Measurements from ENCODE around the gene MME.

DNA sequence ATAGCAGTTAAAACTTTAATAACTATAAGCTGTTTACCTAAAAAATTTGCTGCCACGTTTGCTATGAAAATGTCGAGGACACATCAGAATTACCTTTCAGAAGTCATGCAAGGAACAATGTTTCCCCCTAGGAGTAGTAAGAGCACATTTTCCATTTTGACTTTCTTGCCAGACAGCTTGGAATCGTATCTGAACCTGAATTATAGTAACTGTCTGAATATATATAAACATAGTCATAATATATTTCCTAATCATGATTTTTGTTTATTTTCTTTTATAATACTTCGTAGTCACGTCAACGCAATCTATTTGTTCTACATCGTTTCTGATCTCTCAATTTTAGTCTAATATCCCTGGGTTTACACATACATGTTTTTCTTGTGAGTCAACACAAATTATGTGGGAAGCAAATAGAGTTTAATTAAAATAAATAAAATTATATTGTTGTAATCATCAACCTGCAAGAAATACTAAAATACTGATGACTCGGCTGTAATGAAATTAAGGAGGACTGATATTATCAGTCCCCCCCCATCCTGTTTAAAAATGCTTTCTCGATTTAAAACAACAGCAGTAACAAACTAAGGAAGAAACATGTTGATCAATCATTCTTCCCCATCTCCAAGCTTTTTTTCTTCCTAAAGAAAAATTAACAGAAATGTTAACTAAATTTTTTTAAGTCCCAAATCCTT is 78.4 kb downstream of the MME start:
- TF ChIP-seq, protein P1, sequence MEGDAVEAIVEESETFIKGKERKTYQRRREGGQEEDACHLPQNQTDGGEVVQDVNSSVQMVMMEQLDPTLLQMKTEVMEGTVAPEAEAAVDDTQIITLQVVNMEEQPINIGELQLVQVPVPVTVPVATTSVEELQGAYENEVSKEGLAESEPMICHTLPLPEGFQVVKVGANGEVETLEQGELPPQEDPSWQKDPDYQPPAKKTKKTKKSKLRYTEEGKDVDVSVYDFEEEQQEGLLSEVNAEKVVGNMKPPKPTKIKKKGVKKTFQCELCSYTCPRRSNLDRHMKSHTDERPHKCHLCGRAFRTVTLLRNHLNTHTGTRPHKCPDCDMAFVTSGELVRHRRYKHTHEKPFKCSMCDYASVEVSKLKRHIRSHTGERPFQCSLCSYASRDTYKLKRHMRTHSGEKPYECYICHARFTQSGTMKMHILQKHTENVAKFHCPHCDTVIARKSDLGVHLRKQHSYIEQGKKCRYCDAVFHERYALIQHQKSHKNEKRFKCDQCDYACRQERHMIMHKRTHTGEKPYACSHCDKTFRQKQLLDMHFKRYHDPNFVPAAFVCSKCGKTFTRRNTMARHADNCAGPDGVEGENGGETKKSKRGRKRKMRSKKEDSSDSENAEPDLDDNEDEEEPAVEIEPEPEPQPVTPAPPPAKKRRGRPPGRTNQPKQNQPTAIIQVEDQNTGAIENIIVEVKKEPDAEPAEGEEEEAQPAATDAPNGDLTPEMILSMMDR (conservative IDR thresholded peaks at IDR 0.05; ENCODE audit: low read length), result no peak
- TF ChIP-seq EZH2phosphoT487 (IDR thresholded peaks at IDR 0.05; ENCODE audit: borderline replicate concordance, low read depth, low read length), result no peak
